DOHH2 (cell line): ENCODE measurements around the gene SEPTIN5.

Source experiments
- CTCF ChIP-seq: fragments of 200-600 bp; sonication (generic); IDR thresholded peaks from one replicate; pipeline ENCODE4 v1.5.1; 2014; ENCODE audit warnings: antibody characterized with exemption, mild to moderate bottlenecking, low read depth, low read length; ENCODE audit not compliant: poor library complexity, severe bottlenecking
- EZH2phosphoT487 ChIP-seq: fragments of 200-600 bp; sonication (generic); IDR thresholded peaks from 2 replicates; pipeline ENCODE4 v1.6.1; 2017; ENCODE audit warnings: borderline replicate concordance, mild to moderate bottlenecking, antibody characterized with exemption, low read length, moderate library complexity, mixed read lengths

GRCh38 chr22:19755145-19755710 lies 40.9 kb downstream of the SEPTIN5 start:
- TF ChIP-seq CTCF (no peak), EZH2phosphoT487 (no peak)
